ENCODE measurements around the gene ZNF740. TPM values are rescaled to one million over a fixed set of nuclear protein-coding genes. Genes with fewer than 3 reads are reported as not detected.

ZNF740 gene
- total and polyA plus RNA-seq, 2 donors (not counting 1 experiment from before 2014, with no cell fraction given), result 35.9 to 117 TPM

DNA sequence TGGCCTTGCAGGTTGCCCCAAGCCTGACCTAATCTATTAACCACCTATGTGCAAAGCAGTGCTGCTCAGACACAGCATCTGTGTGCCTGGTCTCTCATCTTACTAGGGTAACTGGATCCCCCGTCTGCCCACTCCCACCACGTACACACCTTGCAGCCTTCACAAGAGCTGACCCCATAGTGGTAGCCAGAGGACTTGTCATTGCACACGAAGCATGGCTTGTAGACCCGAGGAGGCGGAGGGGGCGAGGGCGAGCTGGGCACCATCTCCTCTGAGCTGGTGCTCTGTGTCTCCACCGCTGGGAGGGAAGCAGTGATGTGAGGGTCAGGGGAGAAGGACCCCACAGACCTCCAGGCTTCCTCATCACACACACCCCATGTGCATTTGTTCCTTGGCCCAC is 35.0 kb downstream of the ZNF740 start:
- Histone ChIP-seq H3K4me3 (ENCODE audit: control extremely low read depth in 1 of 5, extremely low read depth in 1 of 5, insufficient read depth in 1 of 5, low read depth in 2 of 5, low read length in 4 of 5) (no peak overlapping the region), H3K79me2 (ENCODE audit: control insufficient read depth, insufficient read depth, low read length) (peaks cover 3% of the 10 kb centered on the region), H2AFZ (ENCODE audit: insufficient read depth, low read depth, low read length, poor library complexity, severe bottlenecking) (no peak overlapping the region), H3K27me3 (replicated peaks in 1 of 4; ENCODE audit: control extremely low read depth in 1 of 4, control insufficient read depth in 3 of 4, insufficient read depth in 4 of 4, low read length in 3 of 4) (no peaks in the 10 kb centered on the region), H3K27ac (ENCODE audit: low read length in 2 of 2) (peak overlapping the region; percentile 18 to 61), H3K9me3 (ENCODE audit: control extremely low read depth in 1 of 3, control insufficient read depth in 2 of 3, insufficient read depth in 1 of 3, low read length in 2 of 3) (no peaks in the 10 kb centered on the region), H3K4me1 (ENCODE audit: control insufficient read depth in 2 of 2, insufficient read depth in 2 of 2, low read length in 2 of 2) (peaks cover 43 to 56% of the 10 kb centered on the region in 2 donors), H4K20me1 (ENCODE audit: control insufficient read depth, insufficient read depth, low read length, poor library complexity, severe bottlenecking) (no peaks in the 10 kb centered on the region), H3K36me3 (replicated peaks in 1 of 2; ENCODE audit: control extremely low read depth in 1 of 2, control insufficient read depth in 1 of 2, extremely low read depth in 1 of 2, insufficient read depth in 2 of 2, low read length in 1 of 2) (peaks cover 0 to 15% of the 10 kb centered on the region in 2 experiments), H3K9ac (ENCODE audit: low read length) (no peak overlapping the region), H3K4me2 (replicated peaks; ENCODE audit: low read depth, low read length, poor library complexity, severe bottlenecking) (no peak overlapping the region)
- ChIA-PET CTCF (interaction anchor here (0.6 to 17.1 kb wide), 13 partner anchors 13 to 293 kb away, joined by 3 to 721 read pairs (median 67); partner anchors contain the start of genes AAAS, ESPL1, ITGB7 and MYG1), POLR2A (interaction anchor here (0.6 to 0.8 kb wide), 2 partner anchors 58 to 164 kb away, joined by 3 to 6 read pairs; partner anchors contain the start of gene SP1)
- DNase-seq (no peak), ATAC-seq (ENCODE audit: low read depth) (no peak)
- intact Hi-C loops (cut with micrococcal nuclease), result no loop called here
- no peak overlapping the region for H3K4me3 Mint-ChIP-seq
- H3K4me1 Mint-ChIP-seq, result peaks cover 67% of the 10 kb centered on the region
- 90% methylated on average over 6 of the region's 8 CpGs for WGBS (ENCODE audit: insufficient coverage)
- TF ChIP-seq EZH2 (IDR thresholded peaks at IDR 0.05; ENCODE audit: borderline replicate concordance, insufficient read depth, low read depth, low read length, poor library complexity, severe bottlenecking), result no peak
- no peak for TF ChIP-seq CTCF (IDR thresholded peaks at IDR 0.05)
- peak overlapping the region; percentile 47 for H3K27ac Mint-ChIP-seq
- no peaks in the 10 kb centered on the region for H3K9me3 Mint-ChIP-seq (ENCODE audit: insufficient read depth)
- no peaks in the 10 kb centered on the region for H3K27me3 Mint-ChIP-seq

Data from B cell (primary cell).